Measurements from ENCODE around the gene RNASE8. TPM values are rescaled to one million over a fixed set of nuclear protein-coding genes. Genes with fewer than 3 reads are reported as not detected.

The RNASE8 gene
- total RNA-seq, 1 experiment from 2014 or later, result not detected

GRCh38 chr14:21096978-21097635 lies 39.5 kb downstream of the RNASE8 start:
- in situ Hi-C loops (cut with HindIII; ENCODE audit: low pct_unique_long_range_greater_than_20kb, low sequenced_read_pairs) (no loop called here), intact Hi-C loops (cut with micrococcal nuclease; ENCODE audit: unreplicated experiment) (no loop called here)
- H3K4me3 ChIP-seq (ENCODE audit: low read depth in 2 of 2, low read length in 2 of 2), result peak overlapping the region; percentile 20 to 21; a peak in 2 of 4 replicates
- peaks cover 8% of the 10 kb centered on the region for H3K4me1 ChIP-seq (ENCODE audit: control insufficient read depth, insufficient read depth, low read length)
- BruUV-seq (replicated peaks), result no TSS peak
- TF ChIP-seq TCF7L2 (IDR thresholded peaks at IDR 0.05; ENCODE audit: low read depth, low read length) (no peak), POLR2AphosphoS5 (IDR thresholded peaks at IDR 0.05; ENCODE audit: low read depth, low read length) (no peak), SIN3A (IDR thresholded peaks at IDR 0.05; ENCODE audit: borderline replicate concordance, insufficient read depth, low read depth, low read length) (no peak), CTCF (IDR thresholded peaks at IDR 0.05) (no peak)
- TF ChIP-seq, protein P1, sequence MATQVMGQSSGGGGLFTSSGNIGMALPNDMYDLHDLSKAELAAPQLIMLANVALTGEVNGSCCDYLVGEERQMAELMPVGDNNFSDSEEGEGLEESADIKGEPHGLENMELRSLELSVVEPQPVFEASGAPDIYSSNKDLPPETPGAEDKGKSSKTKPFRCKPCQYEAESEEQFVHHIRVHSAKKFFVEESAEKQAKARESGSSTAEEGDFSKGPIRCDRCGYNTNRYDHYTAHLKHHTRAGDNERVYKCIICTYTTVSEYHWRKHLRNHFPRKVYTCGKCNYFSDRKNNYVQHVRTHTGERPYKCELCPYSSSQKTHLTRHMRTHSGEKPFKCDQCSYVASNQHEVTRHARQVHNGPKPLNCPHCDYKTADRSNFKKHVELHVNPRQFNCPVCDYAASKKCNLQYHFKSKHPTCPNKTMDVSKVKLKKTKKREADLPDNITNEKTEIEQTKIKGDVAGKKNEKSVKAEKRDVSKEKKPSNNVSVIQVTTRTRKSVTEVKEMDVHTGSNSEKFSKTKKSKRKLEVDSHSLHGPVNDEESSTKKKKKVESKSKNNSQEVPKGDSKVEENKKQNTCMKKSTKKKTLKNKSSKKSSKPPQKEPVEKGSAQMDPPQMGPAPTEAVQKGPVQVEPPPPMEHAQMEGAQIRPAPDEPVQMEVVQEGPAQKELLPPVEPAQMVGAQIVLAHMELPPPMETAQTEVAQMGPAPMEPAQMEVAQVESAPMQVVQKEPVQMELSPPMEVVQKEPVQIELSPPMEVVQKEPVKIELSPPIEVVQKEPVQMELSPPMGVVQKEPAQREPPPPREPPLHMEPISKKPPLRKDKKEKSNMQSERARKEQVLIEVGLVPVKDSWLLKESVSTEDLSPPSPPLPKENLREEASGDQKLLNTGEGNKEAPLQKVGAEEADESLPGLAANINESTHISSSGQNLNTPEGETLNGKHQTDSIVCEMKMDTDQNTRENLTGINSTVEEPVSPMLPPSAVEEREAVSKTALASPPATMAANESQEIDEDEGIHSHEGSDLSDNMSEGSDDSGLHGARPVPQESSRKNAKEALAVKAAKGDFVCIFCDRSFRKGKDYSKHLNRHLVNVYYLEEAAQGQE (IDR thresholded peaks at IDR 0.05; ENCODE audit: insufficient read depth in 1 of 2, low read depth in 2 of 2, low read length in 1 of 2), result no peak
- no peaks in the 10 kb centered on the region for H3K9me3 ChIP-seq (ENCODE audit: control insufficient read depth, insufficient read depth, low read depth, low read length)
- no peaks in the 10 kb centered on the region for H3K27me3 ChIP-seq (ENCODE audit: control insufficient read depth, insufficient read depth, low read length)
- POLR2A ChIA-PET, result no interaction called here
- no peak for DNase-seq (ENCODE audit: low read depth, low spot score)
- no peak overlapping the region for H3K27ac ChIP-seq (ENCODE audit: low read length)
- no peaks in the 10 kb centered on the region for H3K36me3 ChIP-seq (ENCODE audit: control insufficient read depth, insufficient read depth, low read length)
- no peak for ATAC-seq
- CTCF ChIA-PET, result interaction anchor here (0.7 to 1.5 kb wide), 2 partner anchors 29 to 30 kb away, joined by 3 to 7 read pairs; no protein-coding TSS in a partner anchor

DNA sequence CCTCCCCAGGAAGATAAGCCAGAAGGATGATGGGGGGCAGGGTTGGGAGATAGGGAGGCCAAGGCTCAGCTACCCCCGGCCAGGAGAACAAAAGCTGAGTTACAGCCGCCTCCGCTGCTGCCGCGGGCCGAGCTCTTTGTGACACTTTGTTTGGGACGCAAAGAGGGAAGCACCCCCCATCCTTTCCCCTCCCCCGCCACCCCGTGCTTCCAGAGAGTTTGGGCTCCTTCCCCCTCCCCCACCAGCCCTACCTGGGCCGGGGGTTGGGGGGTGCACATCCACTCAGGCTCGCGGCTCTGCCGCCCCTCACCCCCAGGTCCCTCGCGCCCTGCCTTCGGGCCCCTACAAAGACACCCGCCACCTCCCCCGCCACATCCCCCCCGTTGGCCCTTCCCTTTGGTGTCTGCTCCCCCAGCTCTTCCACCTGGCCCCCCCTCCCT lies 40.0 kb downstream of the RNASE8 start:
- DNase-seq (ENCODE audit: low read depth, low spot score) (no peak), ATAC-seq (no peak; the same call in 1 of the 2 replicates)
- intact Hi-C loops (cut with micrococcal nuclease; ENCODE audit: unreplicated experiment), result no loop called here
- in situ Hi-C loops (cut with HindIII; ENCODE audit: low pct_unique_long_range_greater_than_20kb, low sequenced_read_pairs), result no loop called here
- H3K9me3 ChIP-seq (ENCODE audit: control insufficient read depth, insufficient read depth, low read depth, low read length), result no peaks in the 10 kb centered on the region
- no peaks in the 10 kb centered on the region for H3K36me3 ChIP-seq (ENCODE audit: control insufficient read depth, insufficient read depth, low read length)
- no peaks in the 10 kb centered on the region for H3K27me3 ChIP-seq (ENCODE audit: control insufficient read depth, insufficient read depth, low read length)
- POLR2A ChIA-PET, result no interaction called here
- TF ChIP-seq CTCF (IDR thresholded peaks at IDR 0.05) (no peak), SIN3A (IDR thresholded peaks at IDR 0.05; ENCODE audit: borderline replicate concordance, insufficient read depth, low read depth, low read length) (no peak), POLR2AphosphoS5 (IDR thresholded peaks at IDR 0.05; ENCODE audit: low read depth, low read length) (no peak), TCF7L2 (IDR thresholded peaks at IDR 0.05; ENCODE audit: low read depth, low read length) (no peak)
- TF ChIP-seq, protein P1 (IDR thresholded peaks at IDR 0.05; ENCODE audit: insufficient read depth in 1 of 2, low read depth in 2 of 2, low read length in 1 of 2), result no peak
- CTCF ChIA-PET, result interaction anchor here (0.7 kb wide), 1 partner anchor 31 kb away, joined by 7 read pairs; no protein-coding TSS in a partner anchor
- H3K27ac ChIP-seq (ENCODE audit: low read length), result no peak overlapping the region
- BruUV-seq (replicated peaks), result no TSS peak
- peaks cover 8% of the 10 kb centered on the region for H3K4me1 ChIP-seq (ENCODE audit: control insufficient read depth, insufficient read depth, low read length)
- H3K4me3 ChIP-seq (ENCODE audit: low read depth in 2 of 2, low read length in 2 of 2), result peak overlapping the region; percentile 20 to 21; a peak in 2 of 4 replicates

Data from Panc1 (cell line).